GM12801 (cell line): ENCODE data around the gene KDR.

ENCODE experiments used
- CTCF ChIP-seq: IDR thresholded peaks from one replicate; pipeline ENCODE4 v1.5.1; 2011; ENCODE audit warnings: control low read depth; ENCODE audit not compliant: insufficient read length; ENCODE audit errors: extremely low read depth

Gene KDR

DNA sequence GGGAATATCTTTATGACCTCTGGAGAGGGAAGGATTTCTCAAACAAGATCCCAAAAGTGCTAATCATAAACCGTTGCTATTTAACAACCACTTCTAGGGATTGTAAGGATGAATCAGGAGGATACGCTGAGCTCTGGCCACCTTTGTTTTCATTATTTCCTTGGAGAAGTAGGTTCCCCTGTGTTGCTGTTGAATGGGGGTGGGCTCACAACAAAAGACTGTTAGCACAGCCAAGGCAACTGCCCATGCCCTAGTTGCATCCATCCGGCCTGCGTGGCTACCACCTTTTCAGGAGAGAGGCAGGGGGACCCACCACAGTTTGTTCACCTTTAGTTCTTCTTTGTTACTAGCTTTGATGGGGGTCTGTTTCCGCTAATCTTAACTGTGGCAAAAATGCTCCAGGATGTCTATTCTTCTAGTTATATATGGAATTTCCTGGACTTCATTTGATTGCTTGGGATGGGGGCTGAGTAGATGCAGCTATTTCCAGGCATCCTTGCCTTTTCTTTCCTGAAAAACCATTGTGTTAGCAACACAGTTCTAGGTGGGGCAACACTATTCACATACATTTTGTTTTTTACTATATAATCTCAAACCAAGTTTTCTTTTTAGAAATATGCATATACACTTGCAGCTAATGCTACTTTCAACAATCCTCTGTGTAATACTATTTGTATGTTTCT lies 95.4 kb downstream of the KDR start:
- TF ChIP-seq CTCF: no peak

DNA sequence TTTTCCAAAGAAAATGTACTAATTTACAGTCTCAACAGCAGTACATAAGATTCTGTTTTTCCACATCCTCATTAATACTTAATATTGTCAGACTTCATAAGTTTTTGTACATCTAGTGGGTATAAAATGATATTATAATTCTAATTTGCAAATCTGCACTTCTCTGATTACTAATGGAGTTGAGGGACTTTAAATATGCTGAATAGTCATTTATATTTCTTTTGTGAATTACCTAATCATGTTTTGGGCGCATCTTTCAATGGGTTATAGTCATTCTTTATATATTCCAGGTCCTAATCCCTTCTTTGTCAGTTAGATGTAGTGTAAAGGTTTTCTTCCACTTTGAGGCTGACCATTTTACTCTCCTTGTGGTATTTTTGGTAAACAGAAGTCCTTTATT lies 96.1 kb downstream of the KDR start:
- TF ChIP-seq CTCF: no peak
